Ishikawa (cell line): ENCODE results near the gene KRTAP10-5.

Experiments
- CEBPB ChIP-seq: IDR thresholded peaks from 2 replicates; pipeline ENCODE4 v1.6.1; 2012
- CREB1 ChIP-seq: IDR thresholded peaks from 2 replicates; pipeline ENCODE4 v1.6.1; 2012; ENCODE audit warnings: low read depth
- EP300 ChIP-seq: IDR thresholded peaks from 2 replicates; pipeline ENCODE4 v1.6.1; 2012; ENCODE audit warnings: borderline replicate concordance
- FOXM1 ChIP-seq: IDR thresholded peaks from 2 replicates; pipeline ENCODE4 v1.6.1; 2012; ENCODE audit warnings: low read depth, borderline replicate concordance
- MAX ChIP-seq: IDR thresholded peaks from 2 replicates; pipeline ENCODE4 v1.6.1; 2012
- NFIC ChIP-seq: IDR thresholded peaks from 2 replicates; pipeline ENCODE4 v1.6.1; 2012
- RAD21 ChIP-seq: IDR thresholded peaks from 2 replicates; pipeline ENCODE4 v1.6.1; 2012; ENCODE audit warnings: low read depth
- REST ChIP-seq: IDR thresholded peaks from 2 replicates; pipeline ENCODE4 v1.6.1; 2012; ENCODE audit warnings: low read depth, mild to moderate bottlenecking
- TAF1 ChIP-seq: IDR thresholded peaks from 2 replicates; pipeline ENCODE4 v1.6.1; 2012; ENCODE audit warnings: low read depth, mild to moderate bottlenecking
- TCF12 ChIP-seq: IDR thresholded peaks from 2 replicates; pipeline ENCODE4 v1.6.1; 2012; ENCODE audit warnings: low read depth
- TEAD4 ChIP-seq: IDR thresholded peaks from 2 replicates; pipeline ENCODE4 v1.6.1; 2012
- USF1 ChIP-seq: IDR thresholded peaks from 2 replicates; pipeline ENCODE4 v1.6.1; 2012
- ZBTB7A ChIP-seq: IDR thresholded peaks from 2 replicates; pipeline ENCODE4 v1.6.1; 2012; ENCODE audit warnings: low read depth

KRTAP10-5 gene

GRCh38 chr21:44530903-44531605 is 49.4 kb downstream of the KRTAP10-5 start:
- TF ChIP-seq TAF1: no peak

- TF ChIP-seq MAX (no peak), ZBTB7A (no peak), TEAD4 (no peak), REST (no peak), CEBPB (no peak), USF1 (no peak), TCF12 (no peak), EP300 (no peak), CREB1 (no peak), FOXM1 (no peak), TAF1 (no peak), RAD21 (no peak), NFIC (no peak)
These were observed 50.0 kb downstream of the KRTAP10-5 start for GRCh38 chr21:44530221-44530902.

GRCh38 chr21:44529503-44530125 is 50.8 kb downstream of the KRTAP10-5 start:
- TF ChIP-seq REST (peak; percentile 26; the same call in 1 of the 2 replicates), CEBPB (no peak)
